DOHH2 (cell line): ENCODE results near the gene PTPRN2.

Source experiments
- H3F3A ChIP-seq: fragments of 200-600 bp; sonication (generic), shearing (Covaris generic); 2 replicates; pipeline ENCODE4 v1.6.0; 2016; ENCODE audit warnings: antibody characterized with exemption, mild to moderate bottlenecking; ENCODE audit not compliant: control insufficient read depth, insufficient read depth
- H3K27ac ChIP-seq: fragments of 200-600 bp; sonication (generic); 2 replicates; pipeline ENCODE4 v1.5.1; 2014; ENCODE audit warnings: low read depth, mild to moderate bottlenecking, low read length, moderate library complexity
- H3K27me3 ChIP-seq: fragments of 200-600 bp; sonication (generic); 2 replicates; pipeline ENCODE4 v1.6.1; 2014; ENCODE audit warnings: mild to moderate bottlenecking, low read length, mixed read lengths; ENCODE audit not compliant: control insufficient read depth
- H3K36me3 ChIP-seq: fragments of 200-600 bp; sonication (generic); 2 replicates; pipeline ENCODE4 v1.6.1; 2014; ENCODE audit warnings: mild to moderate bottlenecking, low read length, moderate library complexity, mixed read lengths; ENCODE audit not compliant: control insufficient read depth
- H3K4me1 ChIP-seq: fragments of 200-600 bp; sonication (generic); 2 replicates; pipeline ENCODE4 v1.6.1; 2014; ENCODE audit warnings: mild to moderate bottlenecking, low read length, mixed read lengths; ENCODE audit not compliant: control insufficient read depth
- H3K4me2 ChIP-seq: fragments of 200-600 bp; sonication (generic); 2 replicates; pipeline ENCODE4 v1.6.0; 2014; ENCODE audit warnings: mild to moderate bottlenecking, low read length, moderate library complexity
- H3K4me3 ChIP-seq: fragments of 200-600 bp; sonication (generic); 2 replicates; pipeline ENCODE4 v1.5.1; 2014; ENCODE audit warnings: mild to moderate bottlenecking, low read length, mixed read lengths
- H3K79me2 ChIP-seq: fragments of 200-600 bp; sonication (generic); 2 replicates; pipeline ENCODE4 v1.6.1; 2014; ENCODE audit warnings: mild to moderate bottlenecking, low read length, mixed read lengths; ENCODE audit not compliant: control insufficient read depth
- H3K9me2 ChIP-seq: fragments of 200-600 bp; sonication (generic); replicated peaks from 2 replicates; pipeline ENCODE4 v1.6.1; 2014; ENCODE audit warnings: mild to moderate bottlenecking, low read length, mixed read lengths; ENCODE audit not compliant: control insufficient read depth
- H3K9me3 ChIP-seq: fragments of 200-600 bp; sonication (generic); 2 replicates; pipeline ENCODE4 v1.6.1; 2014; ENCODE audit warnings: antibody characterized with exemption, low read length, mixed read lengths; ENCODE audit not compliant: control insufficient read depth, insufficient read depth
- H4K20me1 ChIP-seq: fragments of 200-600 bp; sonication (generic); 2 replicates; pipeline ENCODE4 v1.6.0; 2014; ENCODE audit warnings: low read depth, mild to moderate bottlenecking, antibody characterized with exemption, low read length, moderate library complexity; ENCODE audit not compliant: control insufficient read depth, insufficient read depth
- CTCF ChIP-seq: fragments of 200-600 bp; sonication (generic); IDR thresholded peaks from one replicate; pipeline ENCODE4 v1.5.1; 2014; ENCODE audit warnings: antibody characterized with exemption, mild to moderate bottlenecking, low read depth, low read length; ENCODE audit not compliant: poor library complexity, severe bottlenecking
- EZH2phosphoT487 ChIP-seq: fragments of 200-600 bp; sonication (generic); IDR thresholded peaks from 2 replicates; pipeline ENCODE4 v1.6.1; 2017; ENCODE audit warnings: borderline replicate concordance, mild to moderate bottlenecking, antibody characterized with exemption, low read length, moderate library complexity, mixed read lengths

PTPRN2 gene

GRCh38 chr7:157784979-157785441 lies 802.6 kb downstream of the PTPRN2 start:
- Histone ChIP-seq H4K20me1 (no peaks in the 10 kb centered on the region), H3K27me3 (no peaks in the 10 kb centered on the region), H3K4me1 (no peaks in the 10 kb centered on the region), H3K4me2 (no peak overlapping the region), H3K27ac (no peak overlapping the region), H3F3A (no peaks in the 10 kb centered on the region), H3K4me3 (no peak overlapping the region), H3K79me2 (no peaks in the 10 kb centered on the region), H3K36me3 (no peaks in the 10 kb centered on the region), H3K9me3 (peaks cover 31% of the 10 kb centered on the region; the same call in 1 of the 2 replicates), H3K9me2 (no peaks in the 10 kb centered on the region)
- no peak for TF ChIP-seq EZH2phosphoT487
- TF ChIP-seq CTCF = no peak

DNA sequence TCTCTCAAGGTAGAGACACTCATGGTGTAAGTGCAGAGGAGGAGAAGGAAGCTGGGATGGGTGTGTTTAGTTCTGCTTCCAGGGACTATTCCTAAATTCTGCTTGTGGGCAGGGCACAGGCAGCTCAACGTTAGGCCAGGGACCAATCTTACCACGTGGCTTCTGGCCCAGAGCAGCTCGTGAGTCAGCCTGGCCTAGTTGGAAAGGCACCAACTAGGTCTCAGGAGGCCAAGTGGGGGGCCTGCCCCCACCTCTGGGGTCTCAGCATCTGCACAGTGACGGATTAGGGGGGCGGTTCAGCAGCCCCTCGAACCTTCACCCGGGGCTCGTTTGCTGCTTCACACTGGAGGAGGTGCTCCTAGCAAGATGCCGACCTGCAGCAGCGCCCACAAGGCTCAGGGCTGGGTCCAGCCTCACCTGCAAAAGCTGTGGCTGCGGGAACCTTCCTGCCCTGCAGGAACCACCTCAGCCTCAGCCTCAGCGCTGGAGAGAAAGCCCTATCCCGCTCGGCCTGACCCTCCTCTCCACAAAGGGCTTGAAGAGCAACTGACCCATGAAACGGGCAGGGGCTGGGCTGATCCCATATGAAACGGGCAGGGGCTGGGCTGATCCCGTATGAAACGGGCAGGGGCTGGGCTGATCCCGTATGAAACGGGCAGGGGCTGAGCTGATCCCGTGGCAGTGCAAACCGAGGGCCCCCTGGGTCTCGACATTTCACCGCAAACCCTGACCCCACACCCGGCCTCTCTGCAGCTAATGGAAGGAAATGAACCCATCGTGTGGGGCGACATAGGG lies 803.4 kb downstream of the PTPRN2 start:
- H3K79me2 ChIP-seq = no peaks in the 10 kb centered on the region
- no peak overlapping the region for H3K4me3 ChIP-seq
- H3K4me2 ChIP-seq = no peak overlapping the region
- TF ChIP-seq CTCF = no peak
- TF ChIP-seq EZH2phosphoT487 = no peak
- no peaks in the 10 kb centered on the region for H3K9me2 ChIP-seq
- no peaks in the 10 kb centered on the region for H3F3A ChIP-seq
- peaks cover 32% of the 10 kb centered on the region; the same call in 1 of the 2 replicates for H3K9me3 ChIP-seq
- no peak overlapping the region for H3K27ac ChIP-seq
- no peaks in the 10 kb centered on the region for H3K4me1 ChIP-seq
- H3K36me3 ChIP-seq = no peaks in the 10 kb centered on the region
- H3K27me3 ChIP-seq = no peaks in the 10 kb centered on the region
- H4K20me1 ChIP-seq = no peaks in the 10 kb centered on the region

DNA sequence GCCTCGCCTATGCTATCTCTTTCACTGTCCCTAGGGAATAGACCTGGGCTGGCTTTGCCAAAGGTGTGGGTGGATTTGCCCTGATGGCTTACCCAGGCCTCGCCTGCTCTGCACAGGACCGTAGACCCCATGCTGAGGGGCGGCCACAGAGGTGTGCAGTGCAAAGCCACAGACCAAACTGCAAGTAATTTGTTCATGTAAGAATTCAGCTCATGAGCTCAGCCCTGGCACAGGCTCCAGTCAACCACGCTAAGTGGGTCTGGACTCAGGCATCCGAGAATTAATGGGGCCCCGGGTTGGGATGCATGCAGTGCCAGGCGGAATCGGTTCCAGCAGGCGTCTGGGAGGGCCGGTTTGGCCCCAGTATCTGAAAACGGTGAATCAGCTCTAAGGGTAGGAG lies 805.6 kb downstream of the PTPRN2 start:
- H3K27me3 ChIP-seq = no peaks in the 10 kb centered on the region
- no peaks in the 10 kb centered on the region for H3K36me3 ChIP-seq
- H3F3A ChIP-seq = no peaks in the 10 kb centered on the region
- no peaks in the 10 kb centered on the region for H3K9me2 ChIP-seq
- H3K4me3 ChIP-seq = no peak overlapping the region
- H3K9me3 ChIP-seq = peaks cover 45% of the 10 kb centered on the region
- no peak overlapping the region for H3K4me2 ChIP-seq
- no peaks in the 10 kb centered on the region for H3K79me2 ChIP-seq
- TF ChIP-seq CTCF = no peak
- TF ChIP-seq EZH2phosphoT487 = no peak
- H3K27ac ChIP-seq = no peak overlapping the region
- H4K20me1 ChIP-seq = no peaks in the 10 kb centered on the region
- no peaks in the 10 kb centered on the region for H3K4me1 ChIP-seq
